HG03457 (cell line): ENCODE data around the gene WFIKKN2.
"Not testable (repeated sequence)": the region's sequence is repeated elsewhere in the genome, so short reads cannot be mapped to it uniquely, and the experiment has no call there.

Source experiments
- ATAC-seq: cut with Tn5 transposase; IDR thresholded peaks from one replicate; pipeline ENCODE4 v1.9.1; 2021; ENCODE audit warnings: moderate number of reproducible peaks; ENCODE audit not compliant: unreplicated experiment

Gene WFIKKN2

GRCh38 chr17:50871898-50872297, 36.5 kb downstream of the WFIKKN2 start:
- no peak for ATAC-seq

GRCh38 chr17:50872710-50873424, 37.5 kb downstream of the WFIKKN2 start:
- ATAC-seq, result no peak

GRCh38 chr17:50875074-50875473, 39.7 kb downstream of the WFIKKN2 start:
- ATAC-seq, result no peak

DNA sequence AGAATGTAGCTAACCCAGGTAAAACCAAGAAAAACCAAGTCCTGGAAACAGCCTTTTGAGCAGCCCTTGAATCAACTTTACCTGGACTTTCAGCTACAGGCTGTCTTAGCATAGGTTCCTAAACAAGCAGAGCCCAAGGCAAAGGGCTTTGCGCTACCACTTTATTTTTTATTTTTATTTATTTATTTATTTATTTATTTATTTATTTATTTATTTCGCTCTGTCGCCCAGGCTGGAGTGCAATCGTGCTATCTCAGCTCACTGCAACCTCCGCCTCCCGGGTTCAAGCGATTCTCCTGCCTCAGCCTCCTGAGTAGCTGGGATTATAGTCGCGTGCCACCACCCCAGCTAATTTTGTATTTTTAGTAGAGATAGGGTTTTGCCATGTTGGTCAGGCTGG, 41.7 kb downstream of the WFIKKN2 start:
- ATAC-seq, result not testable (repeated sequence)

DNA sequence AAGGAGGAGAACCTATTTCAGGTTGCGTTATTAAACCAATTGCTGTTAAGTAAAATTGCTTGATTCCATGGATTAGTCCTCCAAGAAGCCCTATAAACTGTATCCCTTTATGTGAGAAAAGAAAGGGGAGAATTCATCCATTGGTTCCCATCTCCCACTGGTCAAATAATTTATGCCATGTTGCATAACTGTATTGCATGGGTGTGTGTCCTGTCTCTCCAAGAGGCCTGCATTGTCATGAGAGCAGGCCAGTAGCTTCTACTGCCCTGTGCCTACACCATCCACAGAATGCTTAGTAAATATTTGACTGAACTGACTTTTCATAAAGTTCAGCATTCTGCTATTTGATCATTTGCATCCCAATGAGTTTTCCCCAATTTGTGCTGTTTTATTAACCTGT, 42.5 kb downstream of the WFIKKN2 start:
- no peak for ATAC-seq

GRCh38 chr17:50879086-50879485, 43.7 kb downstream of the WFIKKN2 start:
- no peak for ATAC-seq

DNA sequence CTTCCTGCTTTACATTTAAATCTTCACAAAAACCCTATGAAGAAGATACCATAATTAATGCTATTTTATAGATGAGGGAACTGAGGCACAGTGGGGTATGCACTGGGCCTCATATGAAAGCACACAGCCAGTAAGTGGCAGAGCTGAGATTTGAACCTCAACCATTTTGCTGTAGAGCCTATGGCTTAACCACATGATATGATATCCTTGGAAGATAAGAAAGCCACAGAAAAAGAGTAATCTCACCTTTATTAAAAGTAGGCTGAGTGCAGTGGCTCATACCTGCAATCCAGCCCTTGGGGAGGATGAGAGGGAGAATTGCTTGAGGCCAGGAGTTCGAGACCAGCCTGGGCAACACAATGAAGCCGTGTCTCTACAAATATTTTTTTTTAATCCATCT, 45.8 kb downstream of the WFIKKN2 start:
- ATAC-seq, result no peak

GRCh38 chr17:50882851-50883250, 47.5 kb downstream of the WFIKKN2 start:
- ATAC-seq, result no peak

- ATAC-seq, result no peak
These were observed 48.6 kb downstream of the WFIKKN2 start for GRCh38 chr17:50883850-50884438.

GRCh38 chr17:50884439-50885311, 49.3 kb downstream of the WFIKKN2 start:
- ATAC-seq, result no peak

GRCh38 chr17:50887705-50888245, 52.4 kb downstream of the WFIKKN2 start:
- no peak for ATAC-seq

DNA sequence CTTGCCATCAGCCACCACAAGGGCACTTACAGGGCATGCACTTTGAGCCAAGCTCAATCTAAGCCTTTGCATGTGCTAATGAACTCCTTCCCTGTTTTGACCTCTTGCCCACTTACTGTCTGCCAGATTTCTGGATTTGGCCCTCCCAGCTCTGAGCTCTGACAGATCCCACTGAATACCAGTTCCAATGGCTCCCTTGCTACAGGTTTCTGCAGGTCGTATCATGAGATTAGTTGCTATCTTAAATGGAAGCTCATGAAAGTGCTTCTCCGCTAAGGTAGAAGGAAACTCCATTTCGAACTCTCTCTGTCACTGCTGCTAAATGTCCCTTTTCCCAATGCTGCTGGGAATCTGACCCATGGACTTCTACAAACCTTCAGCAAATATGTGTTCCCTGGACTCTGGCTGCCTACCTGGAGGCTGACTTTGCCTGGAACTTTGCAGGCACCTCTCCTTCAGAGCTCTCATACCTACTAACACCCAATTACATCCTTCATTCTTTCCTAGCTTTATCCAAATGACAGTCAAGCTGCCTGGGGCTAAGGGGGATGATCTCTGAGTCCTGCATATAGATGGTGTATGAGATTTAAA, 54.2 kb downstream of the WFIKKN2 start:
- no peak for ATAC-seq

DNA sequence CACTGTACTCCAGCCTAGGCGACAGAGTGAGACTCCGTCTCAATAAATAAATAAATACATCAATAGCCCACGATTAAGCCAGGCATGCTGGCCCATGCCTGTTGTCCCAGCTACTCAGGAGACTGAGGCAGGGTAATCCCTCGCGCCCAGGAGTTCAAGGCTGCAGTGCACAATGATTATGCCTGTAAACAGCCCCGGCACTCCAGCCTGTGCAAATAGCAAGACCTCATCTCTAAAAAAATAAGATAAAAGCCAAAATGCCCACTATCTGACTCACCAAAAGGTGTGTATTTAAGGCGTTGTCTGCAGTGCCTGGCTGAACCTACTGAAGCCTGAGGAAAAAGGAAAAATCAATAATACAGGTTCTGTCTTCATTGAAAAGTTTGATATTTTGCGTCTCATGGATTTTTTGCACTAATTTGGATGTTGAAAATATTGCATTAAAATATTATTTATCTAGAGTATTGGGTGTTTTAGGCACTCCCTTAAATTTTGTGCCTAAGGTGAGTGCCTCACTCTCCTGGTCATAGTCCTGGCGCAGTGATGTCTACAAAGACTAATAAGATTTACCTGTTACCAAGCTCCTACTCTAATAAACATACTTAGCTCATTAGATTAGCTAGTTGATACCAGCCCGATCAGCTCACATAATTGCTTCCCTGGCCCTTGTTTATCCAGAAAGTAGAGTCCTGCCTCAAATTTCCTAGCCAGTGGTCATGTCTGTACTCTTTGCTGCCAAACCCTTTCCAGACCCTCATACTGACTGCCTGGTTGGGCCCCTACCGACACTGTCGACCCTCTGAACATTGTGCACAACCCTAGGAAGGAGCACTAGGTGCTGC, 55.5 kb downstream of the WFIKKN2 start:
- no peak for ATAC-seq

DNA sequence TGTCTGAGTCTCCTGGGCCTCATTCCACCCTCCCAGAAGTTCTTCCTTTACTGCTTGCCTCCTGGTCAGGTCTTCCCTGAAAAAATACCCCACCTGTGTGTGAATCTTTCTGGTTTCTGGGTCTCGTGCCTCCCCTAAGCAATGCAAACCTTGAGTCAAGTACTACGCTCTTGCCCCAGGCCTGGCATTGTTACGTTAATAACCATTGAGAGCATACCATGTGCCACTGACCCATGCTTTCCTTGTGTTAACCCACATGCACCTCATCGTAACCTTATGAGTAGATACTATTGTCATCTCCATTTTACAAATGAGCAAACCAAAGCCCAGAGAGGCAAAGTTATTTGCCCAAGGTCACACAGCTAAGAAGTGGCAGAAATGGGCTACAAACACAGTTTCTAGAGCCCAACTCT, 56.2 kb downstream of the WFIKKN2 start:
- ATAC-seq, result no peak
